Esophagus (tissue), 2 donors: ENCODE results near the gene ITGB4. TPM values are rescaled to one million over a fixed set of nuclear protein-coding genes. Genes with fewer than 3 reads are reported as not detected.
"Not testable (repeated sequence)": the region's sequence is repeated elsewhere in the genome, so short reads cannot be mapped to it uniquely, and the experiment has no call there.

Source experiments
- H3K27ac ChIP-seq, 2 donors: one replicate each; pipeline ENCODE4 v1.5.1; 2013; ENCODE audit warnings: low read depth in 2 of 2, mild to moderate bottlenecking in 2 of 2, inconsistent platforms in 1 of 2, low read length in 1 of 2, moderate library complexity in 1 of 2
- H3K27me3 ChIP-seq, 2 donors: one replicate each; pipeline ENCODE4 v1.6.1; 2013; ENCODE audit warnings: low read length in 2 of 2, control low read depth in 1 of 2, mild to moderate bottlenecking in 1 of 2; ENCODE audit not compliant: insufficient read depth in 2 of 2, control insufficient read depth in 1 of 2
- H3K36me3 ChIP-seq, 2 donors: one replicate each; pipeline ENCODE4 v1.6.1; 2013; ENCODE audit warnings: low read length in 1 of 2; ENCODE audit not compliant: control insufficient read depth in 2 of 2, insufficient read depth in 2 of 2
- H3K4me1 ChIP-seq, 2 donors: one replicate each; pipeline ENCODE4 v1.6.1; 2013; ENCODE audit warnings: low read length in 1 of 2; ENCODE audit not compliant: control insufficient read depth in 2 of 2, insufficient read depth in 2 of 2
- H3K4me3 ChIP-seq, 2 donors: one replicate each; pipeline ENCODE4 v1.5.1; 2013; ENCODE audit warnings: low read length in 2 of 2, mild to moderate bottlenecking in 2 of 2, low read depth in 1 of 2, moderate library complexity in 1 of 2
- H3K9me3 ChIP-seq, 2 donors: one replicate each; pipeline ENCODE4 v1.6.1; 2013; ENCODE audit warnings: mild to moderate bottlenecking in 2 of 2, low read depth in 1 of 2, low read length in 1 of 2, moderate library complexity in 1 of 2; ENCODE audit not compliant: control insufficient read depth in 2 of 2, insufficient read depth in 1 of 2
- WGBS, 2 donors: extraction: QIAGEN DNeasy Blood & Tissue Kit; methylation state at CpG; one replicate each; pipeline ENCODE4 v1.1.7; 2013; 5-methylcytosine and 5-hydroxymethylcytosine counted together
- polyA plus RNA-seq, 2 donors: library from polyadenylated mRNA; stranded (reverse); fragments of 200-250 nt; gene quantifications; one replicate each; pipeline ENCODE4 v1.2.3, GENCODE V29; 2013
- donor health status: healthy with polysubstance abuse.
- donor health status: Bipolar disorder and iron deficiency.

The ITGB4 gene
- polyA plus RNA-seq, 2 donors = 48.4 to 63.2 TPM

GRCh38 chr17:75755990-75756389 is 34.7 kb downstream of the ITGB4 start:
- no peak overlapping the region for H3K27ac ChIP-seq
- H3K9me3 ChIP-seq = no peaks in the 10 kb centered on the region
- no peaks in the 10 kb centered on the region for H3K27me3 ChIP-seq
- H3K4me1 ChIP-seq = peaks cover 0 to 4% of the 10 kb centered on the region in 2 donors
- H3K4me3 ChIP-seq = no peak overlapping the region
- 94 to 100% methylated on average over 2 of the region's 2 CpGs for WGBS, 2 donors
- peaks cover 0 to 51% of the 10 kb centered on the region in 2 donors for H3K36me3 ChIP-seq

DNA sequence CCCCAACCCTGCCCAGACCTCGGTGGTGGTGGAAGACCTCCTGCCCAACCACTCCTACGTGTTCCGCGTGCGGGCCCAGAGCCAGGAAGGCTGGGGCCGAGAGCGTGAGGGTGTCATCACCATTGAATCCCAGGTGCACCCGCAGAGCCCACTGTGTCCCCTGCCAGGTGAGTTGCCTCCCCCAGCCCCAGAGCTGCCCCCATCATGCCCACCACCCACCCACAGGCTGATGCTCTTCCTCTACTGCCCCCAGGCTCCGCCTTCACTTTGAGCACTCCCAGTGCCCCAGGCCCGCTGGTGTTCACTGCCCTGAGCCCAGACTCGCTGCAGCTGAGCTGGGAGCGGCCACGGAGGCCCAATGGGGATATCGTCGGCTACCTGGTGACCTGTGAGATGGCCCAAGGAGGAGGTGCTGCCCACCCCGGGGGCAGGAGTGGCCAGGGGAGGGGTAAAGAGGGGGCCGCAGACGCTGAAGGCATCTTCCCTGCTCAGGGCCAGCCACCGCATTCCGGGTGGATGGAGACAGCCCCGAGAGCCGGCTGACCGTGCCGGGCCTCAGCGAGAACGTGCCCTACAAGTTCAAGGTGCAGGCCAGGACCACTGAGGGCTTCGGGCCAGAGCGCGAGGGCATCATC is 35.3 kb downstream of the ITGB4 start:
- no peak overlapping the region for H3K4me3 ChIP-seq
- H3K27me3 ChIP-seq = no peaks in the 10 kb centered on the region
- no peaks in the 10 kb centered on the region for H3K9me3 ChIP-seq
- no peak overlapping the region for H3K27ac ChIP-seq
- peaks cover 0 to 50% of the 10 kb centered on the region in 2 donors for H3K36me3 ChIP-seq
- WGBS, 2 donors = 83 to 87% methylated on average over 24 to 29 of the region's 29 CpGs
- H3K4me1 ChIP-seq = peaks cover 0 to 4% of the 10 kb centered on the region in 2 donors

- Histone ChIP-seq H3K4me3 (no peak overlapping the region), H3K9me3 (no peaks in the 10 kb centered on the region), H3K27ac (no peak overlapping the region), H3K27me3 (no peaks in the 10 kb centered on the region), H3K36me3 (peaks cover 0 to 45% of the 10 kb centered on the region in 2 donors), H3K4me1 (peaks cover 0 to 4% of the 10 kb centered on the region in 2 donors)
- WGBS, 2 donors = 87 to 90% methylated on average over 21 of the region's 21 CpGs
These were observed 35.9 kb downstream of the ITGB4 start for GRCh38 chr17:75757086-75757681.

DNA sequence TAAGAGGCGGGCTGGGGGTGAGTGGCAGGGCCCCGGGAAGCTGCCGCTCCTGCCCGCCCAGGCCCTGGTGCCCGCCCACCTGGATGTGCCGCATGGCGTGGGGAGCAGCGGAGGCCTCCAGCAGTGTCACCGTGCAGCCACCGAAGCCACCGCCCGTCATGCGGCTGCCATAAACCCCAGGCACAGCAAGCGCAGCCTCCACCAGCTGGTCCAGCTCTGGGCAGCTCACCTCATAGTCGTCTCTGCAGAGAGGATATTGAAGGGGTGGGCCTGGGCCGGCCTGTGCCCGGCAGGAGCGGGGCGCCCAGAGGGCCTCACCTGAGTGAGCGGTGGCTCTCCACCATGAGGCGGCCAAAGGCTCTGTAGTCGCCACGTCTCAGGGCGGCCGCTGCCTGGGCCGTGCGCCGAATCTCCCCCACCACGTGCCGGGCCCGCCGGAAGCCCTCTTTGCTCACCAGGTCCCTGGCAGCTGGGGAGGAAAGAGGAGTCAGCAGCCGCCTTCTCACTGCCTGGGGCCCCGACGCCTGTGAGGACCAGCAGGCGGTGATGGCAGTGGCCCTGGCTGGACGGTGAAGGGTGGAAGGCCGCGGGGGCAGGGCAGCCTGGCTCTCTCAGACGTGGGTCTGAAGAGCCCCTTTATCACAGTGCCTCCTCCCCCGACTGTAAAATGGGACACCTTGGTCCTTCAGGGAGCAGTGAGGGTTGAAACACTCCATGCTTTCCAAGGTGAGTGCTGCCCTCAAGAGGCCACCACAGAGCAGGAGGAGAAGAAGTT is 37.1 kb downstream of the ITGB4 start:
- Histone ChIP-seq H3K4me1 (peaks cover 2 to 4% of the 10 kb centered on the region in 2 donors), H3K9me3 (no peaks in the 10 kb centered on the region), H3K27me3 (no peaks in the 10 kb centered on the region), H3K27ac (no peak overlapping the region), H3K36me3 (peaks cover 0 to 37% of the 10 kb centered on the region in 2 donors), H3K4me3 (no peak overlapping the region)
- 86 to 88% methylated on average over 41 of the region's 41 CpGs for WGBS, 2 donors

- Histone ChIP-seq H3K27me3 (no peaks in the 10 kb centered on the region), H3K27ac (peak overlapping the region in 1 of 2 donors; percentile 63), H3K36me3 (peaks cover 0 to 34% of the 10 kb centered on the region in 2 donors), H3K4me3 (no peak overlapping the region), H3K4me1 (peaks cover 9 to 11% of the 10 kb centered on the region in 2 donors), H3K9me3 (no peaks in the 10 kb centered on the region)
- WGBS, 2 donors = 57 to 66% methylated on average over 3 of the region's 3 CpGs
These were observed 38.2 kb downstream of the ITGB4 start for GRCh38 chr17:75759457-75759856.

GRCh38 chr17:75759978-75760640 is 38.9 kb downstream of the ITGB4 start:
- peak overlapping the region in 1 of 2 donors; percentile 63 for H3K27ac ChIP-seq
- not testable (repeated sequence) for H3K27me3 ChIP-seq, H3K4me3 ChIP-seq, H3K9me3 ChIP-seq
- WGBS, 2 donors = 79 to 88% methylated on average over 6 of the region's 6 CpGs
- peaks cover 10 to 12% of the 10 kb centered on the region in 2 donors for H3K4me1 ChIP-seq
- peaks cover 0 to 29% of the 10 kb centered on the region in 2 donors for H3K36me3 ChIP-seq

DNA sequence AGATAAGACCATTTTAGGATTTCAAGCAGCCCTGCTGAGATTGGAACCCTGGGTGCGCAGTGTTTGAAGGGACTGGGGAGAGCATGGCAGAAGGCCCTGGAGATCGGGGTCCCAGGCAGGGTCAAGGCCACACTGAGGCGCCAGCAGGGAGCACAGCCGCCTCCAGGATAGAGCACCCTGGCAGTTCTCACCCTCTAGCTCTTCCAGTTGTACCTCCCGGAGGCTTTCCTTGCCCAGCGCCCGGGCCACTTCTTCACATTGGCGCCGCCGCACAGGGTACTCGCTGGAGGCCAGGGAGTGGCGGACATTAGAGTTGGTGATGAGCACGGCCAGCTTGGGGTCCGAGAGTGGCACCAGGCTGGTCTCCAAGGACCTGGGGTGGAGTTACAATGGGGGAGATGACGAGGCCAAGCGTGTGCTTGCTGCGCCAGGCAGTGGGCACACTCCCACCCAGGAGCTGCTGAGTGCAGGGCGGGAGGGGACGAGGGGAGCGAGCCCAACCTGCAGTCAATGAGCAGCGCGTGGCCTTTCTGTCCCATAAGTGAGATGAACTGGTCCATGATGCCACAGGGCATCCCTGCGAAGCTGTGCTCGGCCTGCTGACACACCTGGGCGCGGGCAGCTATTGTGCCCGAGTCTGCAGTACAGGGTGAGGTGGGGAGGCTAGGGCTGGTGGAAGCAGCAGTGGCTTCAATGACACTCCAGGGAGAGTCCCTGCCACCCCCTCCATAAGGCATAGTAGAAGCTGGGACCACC is 41.4 kb downstream of the ITGB4 start:
- Histone ChIP-seq H3K27me3 (no peaks in the 10 kb centered on the region), H3K4me1 (peaks cover 10% of the 10 kb centered on the region in 2 donors), H3K27ac (no peak overlapping the region), H3K4me3 (no peak overlapping the region), H3K9me3 (no peaks in the 10 kb centered on the region), H3K36me3 (peaks cover 0 to 6% of the 10 kb centered on the region in 2 donors)
- 86 to 87% methylated on average over 27 of the region's 27 CpGs for WGBS, 2 donors

DNA sequence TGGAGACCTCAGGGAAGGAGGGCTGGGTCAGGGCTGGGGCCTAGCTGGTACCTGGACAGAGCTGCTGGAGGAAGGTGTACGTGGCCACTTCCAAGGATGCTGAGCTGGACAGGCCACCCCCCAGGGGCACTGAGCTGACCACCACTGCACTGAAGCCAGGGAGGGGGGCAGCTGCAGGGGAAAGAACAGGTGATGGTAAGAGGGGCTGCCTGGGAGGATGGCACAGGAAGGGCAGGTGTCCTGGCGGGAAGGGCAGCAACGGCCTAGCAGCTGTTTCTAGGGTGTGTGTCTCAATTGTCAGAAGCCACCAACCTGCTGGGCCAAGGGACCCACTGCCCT is 42.0 kb downstream of the ITGB4 start:
- Histone ChIP-seq H3K36me3 (peaks cover 0 to under 1% of the 10 kb centered on the region in 2 donors), H3K27me3 (no peaks in the 10 kb centered on the region), H3K27ac (no peak overlapping the region), H3K9me3 (no peaks in the 10 kb centered on the region), H3K4me3 (no peak overlapping the region), H3K4me1 (peaks cover 10% of the 10 kb centered on the region in 2 donors)
- 85 to 87% methylated on average over 3 of the region's 3 CpGs for WGBS, 2 donors
